Measurements from ENCODE around the gene LUZP2. TPM values are rescaled to one million over a fixed set of nuclear protein-coding genes. Genes with fewer than 3 reads are reported as not detected.

The LUZP2 gene
- polyA plus RNA-seq, 1 donor from 2014 or later = 15.5 TPM

- no peaks in the 10 kb centered on the region for H3K36me3 ChIP-seq (ENCODE audit: insufficient read depth, low read length)
These were observed 388.8 kb downstream of the LUZP2 start for GRCh38 chr11:24885580-24886173.

More at GRCh38 chr11:24885580-24886173, 388.8 kb downstream of the LUZP2 start:
- no peaks in the 10 kb centered on the region for H3K79me2 ChIP-seq (replicated peaks; ENCODE audit: insufficient read depth, low read length)
- H3K4me3 ChIP-seq (ENCODE audit: low read length) = no peak overlapping the region
- no peak overlapping the region for H3K9ac ChIP-seq (ENCODE audit: low read length)
- no peaks in the 10 kb centered on the region for H3K27me3 ChIP-seq (ENCODE audit: insufficient read depth, low read depth, low read length)
- no peaks in the 10 kb centered on the region for H3K9me2 ChIP-seq (ENCODE audit: insufficient read depth, low read length)
- H3F3A ChIP-seq (ENCODE audit: insufficient read depth, low read length, poor library complexity, severe bottlenecking) = no peaks in the 10 kb centered on the region
- no peak overlapping the region for H3K27ac ChIP-seq (ENCODE audit: low read length)
- no peak for TF ChIP-seq REST (IDR thresholded peaks at IDR 0.05; ENCODE audit: borderline replicate concordance)
- no peak for TF ChIP-seq RAD21 (conservative IDR thresholded peaks at IDR 0.05)
- no peak for TF ChIP-seq MXI1 (conservative IDR thresholded peaks at IDR 0.05; ENCODE audit: poor library complexity, severe bottlenecking)
- no peak for TF ChIP-seq EP300 (conservative IDR thresholded peaks at IDR 0.05; ENCODE audit: poor library complexity, severe bottlenecking)
- TF ChIP-seq TAF1 (IDR thresholded peaks at IDR 0.05; ENCODE audit: low read depth) = no peak
- TF ChIP-seq SMC3 (conservative IDR thresholded peaks at IDR 0.05; ENCODE audit: poor library complexity) = no peak
- no peak for TF ChIP-seq EZH2 (IDR thresholded peaks at IDR 0.05; ENCODE audit: borderline replicate concordance, insufficient read depth, low read length, poor library complexity, severe bottlenecking)
- TF ChIP-seq POLR2AphosphoS5 (IDR thresholded peaks at IDR 0.05) = no peak
- TF ChIP-seq CTCF (IDR thresholded peaks at IDR 0.05; ENCODE audit: poor library complexity, severe bottlenecking) = no peak
- no peak overlapping the region for H3K4me2 ChIP-seq (ENCODE audit: low read length)
- peaks cover 6% of the 10 kb centered on the region for H3K9me3 ChIP-seq (ENCODE audit: low read length)
- no peaks in the 10 kb centered on the region for H4K20me1 ChIP-seq (ENCODE audit: insufficient read depth)
- no peak overlapping the region for H2AFZ ChIP-seq (ENCODE audit: low read depth, low read length)

All from neural cell (in vitro differentiated cells).